HepG2 (cell line): ENCODE measurements around the gene HPD. TPM values are rescaled to one million over a fixed set of nuclear protein-coding genes. Genes with fewer than 3 reads are reported as not detected.

ENCODE experiments used
- FOXA1 ChIP-seq, 2 experiments: fragments of 450-650 bp in 1 of 2; sonication (generic) in 1 of 2; formaldehyde crosslinking in 1 of 2; IDR thresholded peaks; 2 replicates each; pipeline versions ENCODE4 v1.4.0 to v1.6.1; 2016 to 2020; ENCODE audit warnings: missing genetic modification reagents in 1 of 2
- GZF1 ChIP-seq: sonication (generic); formaldehyde crosslinking; IDR thresholded peaks from 2 replicates; pipeline ENCODE4 v1.5.1; 2020; ENCODE audit warnings: mild to moderate bottlenecking, missing genetic modification reagents
- JUNB ChIP-seq: sonication (generic); formaldehyde crosslinking; IDR thresholded peaks from 2 replicates; pipeline ENCODE4 v1.8.0; 2022; ENCODE audit warnings: missing genetic modification reagents, mild to moderate bottlenecking, borderline replicate concordance
- LCORL ChIP-seq, 2 experiments: fragments of 450-650 bp in 1 of 2; sonication (generic) in 1 of 2; formaldehyde crosslinking in 1 of 2; IDR thresholded peaks; 2 replicates each; pipeline versions ENCODE4 v1.5.0 to v1.6.1; 2017 to 2020; ENCODE audit warnings: antibody characterized with exemption in 1 of 2, missing genetic modification reagents in 1 of 2
- MXI1 ChIP-seq: IDR thresholded peaks from 3 replicates; pipeline ENCODE4 v1.6.1; 2012; ENCODE audit warnings: low read depth, low read length, inconsistent platforms, borderline replicate concordance
- NCOA5 ChIP-seq: sonication (generic); formaldehyde crosslinking; IDR thresholded peaks from 2 replicates; pipeline ENCODE4 v1.4.0; 2020; ENCODE audit warnings: missing genetic modification reagents
- POLR2AphosphoS2 ChIP-seq: IDR thresholded peaks from 2 replicates; pipeline ENCODE4 v1.6.1; 2011; ENCODE audit warnings: low read depth, low read length, improper control_type of control experiment
- POLR2G ChIP-seq: fragments of 200-400 bp; formaldehyde crosslinking; IDR thresholded peaks from 2 replicates; pipeline ENCODE4 v1.6.1; 2018; ENCODE audit warnings: mild to moderate bottlenecking, low read depth, low read length, moderate library complexity
- RBFOX2 ChIP-seq: fragments of 200-400 bp; formaldehyde crosslinking; IDR thresholded peaks from 2 replicates; pipeline ENCODE4 v1.6.1; 2017; ENCODE audit warnings: low read depth, mild to moderate bottlenecking, low read length
- REXO4 ChIP-seq: sonication (generic); formaldehyde crosslinking; IDR thresholded peaks from 2 replicates; pipeline ENCODE4 v1.8.0; 2022; ENCODE audit warnings: missing genetic modification reagents, mild to moderate bottlenecking, borderline replicate concordance
- ZNF274 ChIP-seq: sonication (generic); formaldehyde crosslinking; IDR thresholded peaks from 2 replicates; pipeline ENCODE4 v1.5.1; 2020; ENCODE audit warnings: mild to moderate bottlenecking, missing genetic modification reagents
- ZNF329 ChIP-seq: sonication (generic); formaldehyde crosslinking; IDR thresholded peaks from 2 replicates; pipeline ENCODE4 v1.9.0; 2021; ENCODE audit warnings: low read depth, mild to moderate bottlenecking, missing genetic modification reagents
- ZNF451 ChIP-seq: sonication (generic); formaldehyde crosslinking; IDR thresholded peaks from 2 replicates; pipeline ENCODE4 v1.5.0; 2020; ENCODE audit warnings: mild to moderate bottlenecking, missing genetic modification reagents
- ZNF530 ChIP-seq: sonication (generic); formaldehyde crosslinking; IDR thresholded peaks from 2 replicates; pipeline ENCODE4 v1.5.0; 2020; ENCODE audit warnings: low read depth, mild to moderate bottlenecking, missing genetic modification reagents
- ZNF672 ChIP-seq: sonication (generic); formaldehyde crosslinking; IDR thresholded peaks from 2 replicates; pipeline ENCODE4 v1.8.1; 2022; ENCODE audit warnings: missing genetic modification reagents
- ZNF775 ChIP-seq: sonication (generic); formaldehyde crosslinking; IDR thresholded peaks from 2 replicates; pipeline ENCODE4 v1.4.0; 2020; ENCODE audit warnings: missing genetic modification reagents, mild to moderate bottlenecking, moderate library complexity, borderline replicate concordance
- ZNF850 ChIP-seq: sonication (generic); formaldehyde crosslinking; conservative IDR thresholded peaks from 2 replicates; pipeline ENCODE4 v1.9.0; 2021; ENCODE audit warnings: mild to moderate bottlenecking, missing genetic modification reagents
- ZSCAN30 ChIP-seq: sonication (generic); formaldehyde crosslinking; IDR thresholded peaks from 2 replicates; pipeline ENCODE4 v1.5.0; 2020; ENCODE audit warnings: mild to moderate bottlenecking, missing genetic modification reagents
- polyA plus RNA-seq, 8 experiments: library from polyadenylated mRNA; depleted of rRNA in 3 of 8; stranded (reverse) in 7 of 8; unstranded in 1 of 8; fragments of >200 nt; fragmentation: Illumina TruSeq in 4 of 8; extraction: Trizol in 4 of 8; gene quantifications; 2 replicates each; pipeline versions ENCODE4 v1.2.1 to v1.2.3, GENCODE V29; 2011 to 2016; ENCODE audit warnings: low read depth in 4 of 8, missing spikeins in 1 of 8, mixed read lengths in 1 of 8; ENCODE audit not compliant: insufficient read depth in 1 of 8
- total RNA-seq, 5 experiments: library from RNA; depleted of rRNA; stranded (reverse); fragments of >200 nt; fragmentation: Illumina TruSeq; extraction: Trizol; gene quantifications; 2 replicates each; pipeline ENCODE4 v1.2.3, GENCODE V29; 2016; ENCODE audit warnings: low read depth in 1 of 5
- TF ChIP-seq, protein P1 (sequence below): IDR thresholded peaks from 2 replicates; pipeline ENCODE4 v1.6.1; 2016; ENCODE audit warnings: control low read depth
- TF ChIP-seq, protein P2 (sequence below): sonication (generic); formaldehyde crosslinking; IDR thresholded peaks from 2 replicates; pipeline ENCODE4 v1.8.0; 2022; ENCODE audit warnings: low read depth, missing genetic modification reagents
- TF ChIP-seq, protein P3 (sequence below): sonication (generic); formaldehyde crosslinking; IDR thresholded peaks from 2 replicates; pipeline ENCODE4 v1.4.0; 2020; ENCODE audit warnings: missing genetic modification reagents
- TF ChIP-seq, protein P4 (sequence below): sonication (generic); formaldehyde crosslinking; IDR thresholded peaks from 2 replicates; pipeline ENCODE4; 2020; ENCODE audit warnings: missing genetic modification reagents, mild to moderate bottlenecking, borderline replicate concordance

The HPD gene
- total and polyA plus RNA-seq, 2 of the 13 experiments (the other 11 are each of a cell fraction or from before 2014, with no cell fraction given) = 120 to 195 TPM

DNA sequence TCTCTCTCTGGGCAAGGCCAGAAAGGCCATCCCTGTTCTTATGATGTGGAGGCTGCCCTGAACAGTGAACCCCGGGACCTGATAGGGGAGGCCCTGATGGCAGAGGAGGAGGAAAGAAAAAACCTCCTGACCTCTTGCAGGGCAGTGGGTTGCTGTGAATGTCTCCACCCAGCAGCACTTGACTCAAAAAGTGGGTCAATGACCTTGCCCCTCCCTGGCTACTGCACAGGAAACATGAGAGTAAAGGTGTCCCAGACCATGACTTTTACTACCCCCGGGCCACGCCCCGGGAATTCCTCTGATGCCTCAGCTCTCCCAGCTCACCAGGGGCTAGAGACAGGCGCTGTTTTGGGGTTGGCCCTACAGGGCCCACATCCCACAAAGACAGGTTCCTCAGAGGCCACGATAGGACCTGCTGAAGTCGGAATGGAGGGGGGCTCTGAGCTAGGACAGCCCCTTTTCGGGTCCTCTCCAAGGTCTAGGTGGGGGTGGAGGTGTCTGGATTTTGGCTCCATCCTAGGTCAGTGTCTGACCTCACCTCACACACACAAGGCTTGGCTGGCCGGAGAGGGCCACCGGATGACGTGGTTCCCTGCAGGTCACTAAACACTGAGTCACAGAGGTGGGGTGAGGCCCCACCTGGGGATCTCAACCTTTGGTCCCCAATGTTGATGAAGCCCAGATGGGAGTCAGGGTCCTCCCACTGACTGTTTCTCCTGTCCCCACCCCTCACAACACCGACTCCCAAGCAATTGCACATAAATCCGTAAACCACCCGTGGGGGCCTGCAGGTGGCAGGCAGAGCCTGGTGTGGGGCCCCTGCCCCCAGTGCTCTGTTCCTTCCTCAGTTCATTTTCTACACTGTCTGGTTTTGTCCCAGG, 66.7 kb downstream of the HPD start (continued):
- TF ChIP-seq, protein P1, sequence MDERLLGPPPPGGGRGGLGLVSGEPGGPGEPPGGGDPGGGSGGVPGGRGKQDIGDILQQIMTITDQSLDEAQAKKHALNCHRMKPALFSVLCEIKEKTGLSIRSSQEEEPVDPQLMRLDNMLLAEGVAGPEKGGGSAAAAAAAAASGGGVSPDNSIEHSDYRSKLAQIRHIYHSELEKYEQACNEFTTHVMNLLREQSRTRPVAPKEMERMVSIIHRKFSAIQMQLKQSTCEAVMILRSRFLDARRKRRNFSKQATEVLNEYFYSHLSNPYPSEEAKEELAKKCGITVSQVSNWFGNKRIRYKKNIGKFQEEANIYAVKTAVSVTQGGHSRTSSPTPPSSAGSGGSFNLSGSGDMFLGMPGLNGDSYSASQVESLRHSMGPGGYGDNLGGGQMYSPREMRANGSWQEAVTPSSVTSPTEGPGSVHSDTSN (CRISPR knock-in tag) = no peak
- TF ChIP-seq, protein P2, sequence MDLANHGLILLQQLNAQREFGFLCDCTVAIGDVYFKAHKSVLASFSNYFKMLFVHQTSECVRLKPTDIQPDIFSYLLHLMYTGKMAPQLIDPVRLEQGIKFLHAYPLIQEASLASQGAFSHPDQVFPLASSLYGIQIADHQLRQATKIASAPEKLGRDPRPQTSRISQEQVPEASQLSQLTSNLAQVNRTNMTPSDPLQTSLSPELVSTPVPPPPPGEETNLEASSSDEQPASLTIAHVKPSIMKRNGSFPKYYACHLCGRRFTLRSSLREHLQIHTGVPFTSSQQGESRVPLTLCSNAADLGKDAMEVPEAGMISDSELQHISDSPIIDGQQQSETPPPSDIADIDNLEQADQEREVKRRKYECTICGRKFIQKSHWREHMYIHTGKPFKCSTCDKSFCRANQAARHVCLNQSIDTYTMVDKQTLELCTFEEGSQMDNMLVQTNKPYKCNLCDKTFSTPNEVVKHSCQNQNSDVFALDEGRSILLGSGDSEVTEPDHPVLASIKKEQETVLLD = no peak
- TF ChIP-seq NCOA5 (CRISPR knock-in tag) (no peak), JUNB (no peak), RBFOX2 (no peak), ZNF775 (CRISPR knock-in tag) (no peak), REXO4 (no peak), ZNF672 (CRISPR knock-in tag) (no peak), ZNF850 (CRISPR knock-in tag) (no peak), POLR2AphosphoS2 (no peak), ZNF274 (CRISPR knock-in tag) (no peak), ZSCAN30 (no peak), ZNF329 (no peak), ZNF451 (CRISPR knock-in tag) (no peak), ZNF530 (CRISPR knock-in tag) (no peak), MXI1 (peak; percentile 24; the same call in 1 of the 3 replicates), POLR2G (no peak; the same call in 1 of the 2 replicates), FOXA1 (IDR thresholded peaks at IDR 0.05) (no peak), FOXA1 (CRISPR knock-in tag; IDR thresholded peaks at IDR 0.05) (no peak), LCORL (IDR thresholded peaks at IDR 0.05) (0 out of 2 replicates have a peak, but pooled peaks have one; percentile 31), LCORL (CRISPR knock-in tag; IDR thresholded peaks at IDR 0.05) (peak; percentile 93), GZF1 (CRISPR knock-in tag) (no peak)
- TF ChIP-seq, protein P3, sequence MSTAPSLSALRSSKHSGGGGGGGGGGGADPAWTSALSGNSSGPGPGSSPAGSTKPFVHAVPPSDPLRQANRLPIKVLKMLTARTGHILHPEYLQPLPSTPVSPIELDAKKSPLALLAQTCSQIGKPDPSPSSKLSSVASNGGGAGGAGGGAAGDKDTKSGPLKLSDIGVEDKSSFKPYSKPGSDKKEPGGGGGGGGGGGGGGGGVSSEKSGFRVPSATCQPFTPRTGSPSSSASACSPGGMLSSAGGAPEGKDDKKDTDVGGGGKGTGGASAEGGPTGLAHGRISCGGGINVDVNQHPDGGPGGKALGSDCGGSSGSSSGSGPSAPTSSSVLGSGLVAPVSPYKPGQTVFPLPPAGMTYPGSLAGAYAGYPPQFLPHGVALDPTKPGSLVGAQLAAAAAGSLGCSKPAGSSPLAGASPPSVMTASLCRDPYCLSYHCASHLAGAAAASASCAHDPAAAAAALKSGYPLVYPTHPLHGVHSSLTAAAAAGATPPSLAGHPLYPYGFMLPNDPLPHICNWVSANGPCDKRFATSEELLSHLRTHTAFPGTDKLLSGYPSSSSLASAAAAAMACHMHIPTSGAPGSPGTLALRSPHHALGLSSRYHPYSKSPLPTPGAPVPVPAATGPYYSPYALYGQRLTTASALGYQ (CRISPR knock-in tag) = peak; percentile 60; the same call in 1 of the 2 replicates
- TF ChIP-seq, protein P4, sequence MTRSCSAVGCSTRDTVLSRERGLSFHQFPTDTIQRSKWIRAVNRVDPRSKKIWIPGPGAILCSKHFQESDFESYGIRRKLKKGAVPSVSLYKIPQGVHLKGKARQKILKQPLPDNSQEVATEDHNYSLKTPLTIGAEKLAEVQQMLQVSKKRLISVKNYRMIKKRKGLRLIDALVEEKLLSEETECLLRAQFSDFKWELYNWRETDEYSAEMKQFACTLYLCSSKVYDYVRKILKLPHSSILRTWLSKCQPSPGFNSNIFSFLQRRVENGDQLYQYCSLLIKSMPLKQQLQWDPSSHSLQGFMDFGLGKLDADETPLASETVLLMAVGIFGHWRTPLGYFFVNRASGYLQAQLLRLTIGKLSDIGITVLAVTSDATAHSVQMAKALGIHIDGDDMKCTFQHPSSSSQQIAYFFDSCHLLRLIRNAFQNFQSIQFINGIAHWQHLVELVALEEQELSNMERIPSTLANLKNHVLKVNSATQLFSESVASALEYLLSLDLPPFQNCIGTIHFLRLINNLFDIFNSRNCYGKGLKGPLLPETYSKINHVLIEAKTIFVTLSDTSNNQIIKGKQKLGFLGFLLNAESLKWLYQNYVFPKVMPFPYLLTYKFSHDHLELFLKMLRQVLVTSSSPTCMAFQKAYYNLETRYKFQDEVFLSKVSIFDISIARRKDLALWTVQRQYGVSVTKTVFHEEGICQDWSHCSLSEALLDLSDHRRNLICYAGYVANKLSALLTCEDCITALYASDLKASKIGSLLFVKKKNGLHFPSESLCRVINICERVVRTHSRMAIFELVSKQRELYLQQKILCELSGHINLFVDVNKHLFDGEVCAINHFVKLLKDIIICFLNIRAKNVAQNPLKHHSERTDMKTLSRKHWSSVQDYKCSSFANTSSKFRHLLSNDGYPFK (CRISPR knock-in tag) = no peak; the same call in 1 of the 2 replicates
